Activated CD4-positive, alpha-beta memory T cell treated with anti-CD3 and anti-CD28 coated beads, Interleukin-2, amount 10 ng/mL, durations not matched to agents 7 days and 5 days (primary cell): ENCODE measurements around the gene ALLC. TPM values are rescaled to one million over a fixed set of nuclear protein-coding genes. Genes with fewer than 3 reads are reported as not detected.

Experiments
- CTCF ChIA-PET: fragments of 350-600 bp; sonication (Branson Sonifier 250); formaldehyde crosslinking; loops from one replicate; lab custom pipeline; 2021; ENCODE audit warnings: antibody characterized with exemption, inconsistent platforms; lab: Charles Lee
- POLR2A ChIA-PET: fragments of 350-600 bp; sonication (Branson Sonifier 250); formaldehyde crosslinking; loops from one replicate; lab custom pipeline; 2021; ENCODE audit warnings: antibody characterized with exemption; lab: Charles Lee
- DNase-seq: peaks from one replicate; pipeline ENCODE4 v3.0.0-alpha.2; 2020
- H3K27ac Mint-ChIP-seq: one replicate; pipeline ENCODE4 v1.8.0; 2021; ENCODE audit warnings: mild to moderate bottlenecking, mixed read lengths
- H3K27me3 Mint-ChIP-seq: one replicate; pipeline ENCODE4 v1.8.0; 2021; ENCODE audit warnings: mixed read lengths
- H3K36me3 Mint-ChIP-seq: one replicate; pipeline ENCODE4 v1.8.0; 2021; ENCODE audit warnings: low read depth, mixed read lengths
- H3K4me1 Mint-ChIP-seq: one replicate; pipeline ENCODE4 v1.8.0; 2021; ENCODE audit warnings: mixed read lengths
- H3K4me3 Mint-ChIP-seq: one replicate; pipeline ENCODE4 v1.8.0; 2021; ENCODE audit warnings: mild to moderate bottlenecking, mixed read lengths
- H3K9me3 Mint-ChIP-seq: one replicate; pipeline ENCODE4 v1.8.0; 2021; ENCODE audit warnings: mixed read lengths
- total RNA-seq, 2 experiments: library from RNA; stranded (reverse); gene quantifications; one replicate each; pipeline ENCODE4 v1.2.3, GENCODE V29; 2021

ALLC gene
- total RNA-seq, 2 experiments from 2014 or later: not detected

- Mint-ChIP-seq H3K4me3 (no peak overlapping the region), H3K9me3 (no peaks in the 10 kb centered on the region), H3K4me1 (peaks cover under 1% of the 10 kb centered on the region), H3K36me3 (no peaks in the 10 kb centered on the region), H3K27ac (no peak overlapping the region), H3K27me3 (peaks cover 1% of the 10 kb centered on the region)
- POLR2A ChIA-PET: no interaction called here
- no peak for DNase-seq
- CTCF ChIA-PET: no interaction called here
Measured at GRCh38 chr2:3672861-3673678, 15.1 kb downstream of the ALLC start.

- H3K27me3 Mint-ChIP-seq: peaks cover 3% of the 10 kb centered on the region
- ChIA-PET CTCF (no interaction called here), POLR2A (no interaction called here)
- no peaks in the 10 kb centered on the region for H3K4me1 Mint-ChIP-seq
- no peak overlapping the region for H3K27ac Mint-ChIP-seq
- no peaks in the 10 kb centered on the region for H3K36me3 Mint-ChIP-seq
- H3K9me3 Mint-ChIP-seq: no peaks in the 10 kb centered on the region
- H3K4me3 Mint-ChIP-seq: no peak overlapping the region
- no peak for DNase-seq
Measured at GRCh38 chr2:3674066-3674845, 16.3 kb downstream of the ALLC start.

DNA sequence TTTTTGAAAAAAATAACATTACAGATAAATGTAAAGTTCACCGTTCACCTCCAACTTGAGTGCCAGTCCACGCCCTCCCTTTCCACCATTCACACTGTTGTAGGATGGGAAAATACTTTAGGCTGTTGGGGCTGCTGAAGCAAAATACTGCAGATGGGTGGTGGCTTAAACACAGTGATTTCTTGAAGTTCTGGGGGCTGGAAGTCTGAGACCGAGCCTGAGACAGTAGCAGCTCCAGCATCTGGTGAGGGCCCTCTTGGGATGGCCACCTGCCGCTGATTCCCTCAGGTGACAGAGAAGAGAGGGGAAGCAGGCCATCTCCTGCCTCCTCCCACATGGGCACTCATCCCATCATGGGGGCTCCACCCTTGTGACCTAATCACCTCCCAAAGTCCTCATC lies 17.7 kb downstream of the ALLC start:
- Mint-ChIP-seq H3K4me1 (no peaks in the 10 kb centered on the region), H3K27me3 (peaks cover 3% of the 10 kb centered on the region), H3K4me3 (no peak overlapping the region), H3K36me3 (no peaks in the 10 kb centered on the region), H3K9me3 (no peaks in the 10 kb centered on the region), H3K27ac (no peak overlapping the region)
- CTCF ChIA-PET: no interaction called here
- POLR2A ChIA-PET: no interaction called here
- DNase-seq: no peak

- H3K9me3 Mint-ChIP-seq: no peaks in the 10 kb centered on the region
- H3K4me3 Mint-ChIP-seq: no peak overlapping the region
- no peak overlapping the region for H3K27ac Mint-ChIP-seq
- no peaks in the 10 kb centered on the region for H3K36me3 Mint-ChIP-seq
- CTCF ChIA-PET: no interaction called here
- no peaks in the 10 kb centered on the region for H3K4me1 Mint-ChIP-seq
- POLR2A ChIA-PET: no interaction called here
- peaks cover 3% of the 10 kb centered on the region for H3K27me3 Mint-ChIP-seq
- DNase-seq: no peak
Measured at GRCh38 chr2:3677436-3677835, 19.4 kb downstream of the ALLC start.

GRCh38 chr2:3678212-3678611 lies 20.2 kb downstream of the ALLC start:
- Mint-ChIP-seq H3K9me3 (no peaks in the 10 kb centered on the region), H3K36me3 (no peaks in the 10 kb centered on the region), H3K27ac (no peak overlapping the region), H3K27me3 (peaks cover 3% of the 10 kb centered on the region), H3K4me3 (no peak overlapping the region), H3K4me1 (no peaks in the 10 kb centered on the region)
- ChIA-PET CTCF (no interaction called here), POLR2A (no interaction called here)
- DNase-seq: no peak

DNA sequence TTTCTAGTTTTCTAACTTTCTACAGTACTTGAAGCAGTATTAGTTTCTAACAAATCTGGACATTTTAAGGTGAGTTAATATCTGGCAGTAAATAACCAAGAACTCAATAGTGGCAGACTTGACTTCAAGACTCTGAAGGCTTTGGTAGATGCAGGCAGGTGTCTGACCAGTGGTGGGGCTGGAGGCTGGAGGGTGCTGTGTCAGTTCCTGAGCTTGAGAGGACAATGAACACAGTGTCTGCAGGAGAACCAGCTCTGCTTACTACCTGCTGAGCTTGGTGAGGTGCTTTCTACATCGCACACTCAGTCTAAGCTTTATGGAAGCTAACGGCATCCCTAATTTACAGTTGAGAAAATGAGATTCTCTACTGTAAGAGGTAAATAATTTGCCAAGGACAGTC lies 21.2 kb downstream of the ALLC start:
- Mint-ChIP-seq H3K36me3 (no peaks in the 10 kb centered on the region), H3K9me3 (no peaks in the 10 kb centered on the region), H3K4me3 (no peak overlapping the region), H3K27me3 (peaks cover 6% of the 10 kb centered on the region), H3K27ac (no peak overlapping the region), H3K4me1 (no peaks in the 10 kb centered on the region)
- ChIA-PET CTCF (no interaction called here), POLR2A (no interaction called here)
- no peak for DNase-seq

GRCh38 chr2:3679616-3680393 lies 21.8 kb downstream of the ALLC start:
- no peak overlapping the region for H3K4me3 Mint-ChIP-seq

GRCh38 chr2:3680548-3681345 lies 22.7 kb downstream of the ALLC start:
- Mint-ChIP-seq H3K27me3 (peaks cover 6% of the 10 kb centered on the region), H3K4me1 (no peaks in the 10 kb centered on the region), H3K9me3 (no peaks in the 10 kb centered on the region), H3K36me3 (no peaks in the 10 kb centered on the region), H3K4me3 (no peak overlapping the region), H3K27ac (no peak overlapping the region)
- POLR2A ChIA-PET: no interaction called here
- DNase-seq: no peak
- CTCF ChIA-PET: no interaction called here

More at GRCh38 chr2:3679616-3680393, 21.8 kb downstream of the ALLC start:
- CTCF ChIA-PET: no interaction called here
- no peak overlapping the region for H3K27ac Mint-ChIP-seq
- no peak for DNase-seq
- peaks cover 7% of the 10 kb centered on the region for H3K27me3 Mint-ChIP-seq
- no peaks in the 10 kb centered on the region for H3K36me3 Mint-ChIP-seq
- H3K9me3 Mint-ChIP-seq: no peaks in the 10 kb centered on the region
- H3K4me1 Mint-ChIP-seq: no peaks in the 10 kb centered on the region
- POLR2A ChIA-PET: no interaction called here

GRCh38 chr2:3681625-3682024 lies 23.6 kb downstream of the ALLC start:
- ChIA-PET CTCF (no interaction called here), POLR2A (no interaction called here)
- Mint-ChIP-seq H3K27me3 (peaks cover 9% of the 10 kb centered on the region), H3K4me3 (no peak overlapping the region), H3K36me3 (no peaks in the 10 kb centered on the region), H3K4me1 (no peaks in the 10 kb centered on the region), H3K9me3 (no peaks in the 10 kb centered on the region), H3K27ac (no peak overlapping the region)
- DNase-seq: no peak

GRCh38 chr2:3682811-3683210 lies 24.8 kb downstream of the ALLC start:
- no peak overlapping the region for H3K27ac Mint-ChIP-seq
- H3K36me3 Mint-ChIP-seq: no peaks in the 10 kb centered on the region
- DNase-seq: no peak
- CTCF ChIA-PET: interaction anchor here (1.2 kb wide), 1 partner anchor 22 kb away, joined by 3 read pairs; no protein-coding TSS in a partner anchor
- H3K4me1 Mint-ChIP-seq: no peaks in the 10 kb centered on the region
- no peak overlapping the region for H3K4me3 Mint-ChIP-seq
- POLR2A ChIA-PET: no interaction called here
- no peaks in the 10 kb centered on the region for H3K9me3 Mint-ChIP-seq
- H3K27me3 Mint-ChIP-seq: peaks cover 13% of the 10 kb centered on the region

GRCh38 chr2:3683748-3684454 lies 25.9 kb downstream of the ALLC start:
- DNase-seq: no peak
- H3K4me3 Mint-ChIP-seq: no peak overlapping the region
- peaks cover 11% of the 10 kb centered on the region for H3K27me3 Mint-ChIP-seq
- POLR2A ChIA-PET: no interaction called here
- no peaks in the 10 kb centered on the region for H3K4me1 Mint-ChIP-seq
- H3K36me3 Mint-ChIP-seq: no peaks in the 10 kb centered on the region
- H3K27ac Mint-ChIP-seq: no peak overlapping the region
- no peaks in the 10 kb centered on the region for H3K9me3 Mint-ChIP-seq
- CTCF ChIA-PET: no interaction called here
